ENCODE data around the gene HGFAC.

- TF ChIP-seq POLR2AphosphoS5 (IDR thresholded peaks at IDR 0.05), result no peak
- TF ChIP-seq, protein P1, sequence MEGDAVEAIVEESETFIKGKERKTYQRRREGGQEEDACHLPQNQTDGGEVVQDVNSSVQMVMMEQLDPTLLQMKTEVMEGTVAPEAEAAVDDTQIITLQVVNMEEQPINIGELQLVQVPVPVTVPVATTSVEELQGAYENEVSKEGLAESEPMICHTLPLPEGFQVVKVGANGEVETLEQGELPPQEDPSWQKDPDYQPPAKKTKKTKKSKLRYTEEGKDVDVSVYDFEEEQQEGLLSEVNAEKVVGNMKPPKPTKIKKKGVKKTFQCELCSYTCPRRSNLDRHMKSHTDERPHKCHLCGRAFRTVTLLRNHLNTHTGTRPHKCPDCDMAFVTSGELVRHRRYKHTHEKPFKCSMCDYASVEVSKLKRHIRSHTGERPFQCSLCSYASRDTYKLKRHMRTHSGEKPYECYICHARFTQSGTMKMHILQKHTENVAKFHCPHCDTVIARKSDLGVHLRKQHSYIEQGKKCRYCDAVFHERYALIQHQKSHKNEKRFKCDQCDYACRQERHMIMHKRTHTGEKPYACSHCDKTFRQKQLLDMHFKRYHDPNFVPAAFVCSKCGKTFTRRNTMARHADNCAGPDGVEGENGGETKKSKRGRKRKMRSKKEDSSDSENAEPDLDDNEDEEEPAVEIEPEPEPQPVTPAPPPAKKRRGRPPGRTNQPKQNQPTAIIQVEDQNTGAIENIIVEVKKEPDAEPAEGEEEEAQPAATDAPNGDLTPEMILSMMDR (IDR thresholded peaks at IDR 0.05; ENCODE audit: poor library complexity, severe bottlenecking), result no peak
Observed at GRCh38 chr4:3450643-3451042, 8.9 kb downstream of the HGFAC start.

All from neural cell (in vitro differentiated cells).